ENCODE results near the gene THOC1.

THOC1 gene

DNA sequence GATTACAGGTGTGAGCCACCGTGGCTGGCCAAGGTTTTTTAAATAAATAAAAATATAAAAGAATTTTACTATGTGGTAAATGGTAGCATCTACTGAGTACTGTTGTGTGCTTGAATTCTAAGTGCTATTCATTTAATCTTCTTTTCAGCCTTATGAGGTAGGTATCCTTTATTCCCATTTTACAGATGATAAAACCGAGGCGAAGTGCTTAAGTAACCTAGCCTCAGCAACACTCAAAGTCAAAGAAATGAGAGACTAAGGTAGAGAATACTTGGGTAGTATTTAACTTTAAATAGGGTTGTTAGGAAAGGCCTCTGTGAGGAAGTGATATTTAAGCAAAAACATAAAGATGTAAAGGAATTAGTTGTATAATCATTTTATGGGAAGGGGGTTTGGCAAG is 5.7 kb upstream of the THOC1 start:
- no peak for DNase-seq

DNA sequence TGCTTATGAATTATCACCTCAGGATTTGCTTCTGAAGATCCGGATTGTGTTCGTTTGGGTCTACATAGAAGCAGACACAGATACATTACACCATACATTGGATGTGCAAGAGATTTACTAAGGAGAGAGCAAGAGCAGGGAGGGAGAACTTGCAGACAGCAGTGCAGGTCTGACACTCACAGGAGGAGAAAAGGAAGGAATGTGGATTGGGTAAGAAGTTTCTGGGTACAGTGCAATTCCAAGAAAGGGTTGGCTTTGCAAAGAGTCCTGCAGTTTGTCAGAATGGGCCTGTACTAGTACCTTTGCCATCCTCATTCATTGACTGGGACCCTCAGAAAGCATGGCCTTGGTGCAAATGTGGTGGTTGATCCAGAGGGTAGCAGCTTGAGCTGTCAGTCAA is 4.8 kb upstream of the THOC1 start:
- DNase-seq, result no peak

- DNase-seq, result no peak
Measured at GRCh38 chr18:269480-270095, 1.7 kb upstream of the THOC1 start.

DNA sequence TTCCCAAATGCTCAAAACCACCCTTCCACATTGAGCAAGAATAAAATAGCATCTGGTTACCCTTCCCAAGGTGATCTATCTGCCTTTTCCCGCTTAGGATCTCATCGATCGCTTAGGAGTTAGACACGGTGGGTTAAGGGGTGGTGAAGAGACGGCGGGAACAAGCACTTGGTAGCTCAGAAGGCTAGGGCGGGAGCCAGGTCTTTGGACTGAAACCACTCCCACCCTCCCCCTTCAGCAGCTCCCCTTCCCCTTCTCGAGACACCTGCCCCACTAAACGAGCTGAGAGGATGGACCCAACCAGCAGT is 513 bp downstream of the THOC1 start:
- DNase-seq, result no peak

- no peak for DNase-seq
Measured at GRCh38 chr18:261398-262073, 6.3 kb downstream of the THOC1 start.

GRCh38 chr18:260547-260946 is 7.3 kb downstream of the THOC1 start:
- no peak for DNase-seq

- DNase-seq, result no peak
Measured at GRCh38 chr18:255171-255570, 12.7 kb downstream of the THOC1 start.

DNA sequence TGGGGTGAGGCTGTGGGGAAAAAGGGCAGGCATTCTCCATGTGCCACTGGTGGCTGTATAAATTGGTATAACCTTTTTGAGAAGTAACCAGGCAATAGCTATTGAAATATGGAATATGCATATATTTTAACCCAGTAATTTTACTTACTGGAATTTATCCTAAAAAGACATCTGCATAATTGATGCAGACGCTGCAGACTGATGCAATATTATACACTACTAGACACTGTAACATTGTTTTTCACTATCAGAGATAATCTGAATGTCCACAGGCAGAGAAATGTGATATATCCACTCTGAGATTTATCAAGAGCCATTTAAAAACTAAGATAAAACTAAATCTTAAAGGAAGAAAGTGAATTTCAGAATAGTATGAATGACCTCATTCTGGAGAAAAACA is 14.7 kb downstream of the THOC1 start:
- DNase-seq, result no peak

- DNase-seq, result no peak
Measured at GRCh38 chr18:251572-251971, 16.3 kb downstream of the THOC1 start.

DNA sequence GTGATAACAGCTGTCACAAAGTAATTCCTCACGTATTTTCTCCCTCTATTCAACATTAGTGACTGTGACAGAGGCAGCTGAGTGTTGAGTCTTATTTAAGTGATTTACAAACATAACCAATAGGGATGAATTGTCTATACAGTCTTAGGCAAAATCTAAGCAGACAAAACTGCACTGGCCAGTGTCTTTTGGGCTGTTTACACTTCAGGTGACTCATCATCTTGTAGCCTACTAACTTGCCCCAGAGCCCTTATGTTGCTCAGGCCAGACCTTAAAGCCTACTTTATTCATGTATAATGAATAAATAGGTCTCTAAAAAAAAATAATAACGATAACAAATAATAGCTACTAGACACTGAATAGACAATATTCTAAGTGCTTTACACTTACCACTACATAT is 17.2 kb downstream of the THOC1 start:
- no peak for DNase-seq

- no peak for DNase-seq
Measured at GRCh38 chr18:248053-248452, 19.8 kb downstream of the THOC1 start.

DNA sequence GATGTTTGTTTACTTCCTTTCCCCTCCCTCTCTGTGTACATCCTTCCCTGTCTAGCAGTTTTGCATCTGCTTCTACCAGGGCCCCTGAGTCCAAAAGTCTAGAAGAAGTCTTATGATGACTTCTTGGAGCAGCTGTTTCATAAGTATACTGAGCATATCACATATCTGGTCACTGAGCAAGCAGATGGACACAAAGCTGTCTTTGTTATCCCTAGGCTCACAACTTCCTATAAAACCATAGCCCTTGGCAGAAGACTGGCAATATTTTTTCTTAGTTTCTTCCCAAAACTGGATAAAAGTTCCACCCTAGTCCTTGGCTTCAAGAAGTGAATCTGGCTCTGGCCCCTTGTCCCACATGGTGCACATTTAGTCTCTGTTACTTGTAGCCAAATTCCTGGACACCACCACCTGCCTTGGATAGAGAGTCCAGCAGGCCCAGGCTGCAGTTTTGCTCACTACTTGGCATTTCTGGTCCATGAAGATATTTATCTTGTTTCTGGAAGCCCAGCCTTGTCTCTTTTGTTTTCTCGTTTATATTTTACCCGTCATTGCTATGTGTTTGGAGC is 22.5 kb downstream of the THOC1 start:
- DNase-seq, result no peak

- no peak for DNase-seq
Measured at GRCh38 chr18:240175-240574, 27.7 kb downstream of the THOC1 start.

DNA sequence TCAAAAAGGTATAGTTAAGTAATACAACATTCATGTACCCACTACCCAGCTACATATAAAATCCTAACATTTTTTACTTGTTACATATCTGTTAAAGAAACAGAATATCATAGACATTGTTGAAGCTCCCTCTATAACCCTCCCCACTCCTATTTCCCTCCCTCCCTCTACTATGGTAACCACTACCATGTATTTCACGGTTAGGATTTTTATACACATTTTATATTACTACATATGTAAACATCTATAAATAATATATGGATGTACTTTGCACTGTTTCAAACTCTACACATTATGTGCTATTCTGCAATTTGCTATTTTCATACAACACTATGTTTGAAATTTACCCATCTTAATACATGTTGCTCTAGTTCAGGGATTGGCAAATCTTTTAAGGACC is 36.3 kb downstream of the THOC1 start:
- DNase-seq, result no peak

DNA sequence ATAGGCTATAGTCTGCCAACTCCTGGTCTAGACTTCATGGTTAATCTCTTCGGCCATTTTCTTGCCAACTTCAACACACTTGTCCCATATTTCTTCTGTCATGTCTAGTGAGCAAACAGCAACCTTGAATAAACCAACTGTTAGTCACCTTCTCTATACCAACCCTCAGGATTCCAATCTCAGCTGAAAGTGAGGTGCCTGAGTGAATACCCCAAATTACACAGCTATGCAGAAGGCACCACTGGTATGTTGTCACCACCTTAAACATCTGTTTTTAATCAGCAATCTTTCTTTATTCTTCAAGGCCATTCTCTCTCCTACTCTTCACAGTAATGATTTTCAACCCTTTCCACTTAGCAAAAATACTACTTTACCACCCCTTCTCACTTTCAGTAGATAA is 39.3 kb downstream of the THOC1 start:
- DNase-seq, result no peak

DNA sequence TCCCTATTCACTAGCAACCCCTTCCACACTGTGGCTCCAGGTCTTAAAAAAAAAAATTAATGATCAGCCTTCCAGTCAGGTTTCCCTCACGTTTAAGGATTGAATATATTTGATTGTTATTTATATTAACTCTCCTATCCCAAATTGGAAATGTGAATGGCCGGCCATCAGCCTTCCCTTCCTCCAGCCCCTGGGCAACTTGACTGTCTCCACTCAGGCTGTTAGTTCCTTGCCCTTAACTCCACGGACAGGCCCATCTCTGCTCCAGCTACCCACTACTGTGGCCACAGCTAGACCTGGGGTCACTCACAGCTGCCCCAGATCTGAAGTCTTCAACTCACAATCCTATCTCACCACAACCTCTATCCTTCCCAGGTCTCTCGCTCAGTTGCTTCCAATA is 39.9 kb downstream of the THOC1 start:
- no peak for DNase-seq

- DNase-seq, result no peak
Measured at GRCh38 chr18:227374-227773, 40.5 kb downstream of the THOC1 start.

DNA sequence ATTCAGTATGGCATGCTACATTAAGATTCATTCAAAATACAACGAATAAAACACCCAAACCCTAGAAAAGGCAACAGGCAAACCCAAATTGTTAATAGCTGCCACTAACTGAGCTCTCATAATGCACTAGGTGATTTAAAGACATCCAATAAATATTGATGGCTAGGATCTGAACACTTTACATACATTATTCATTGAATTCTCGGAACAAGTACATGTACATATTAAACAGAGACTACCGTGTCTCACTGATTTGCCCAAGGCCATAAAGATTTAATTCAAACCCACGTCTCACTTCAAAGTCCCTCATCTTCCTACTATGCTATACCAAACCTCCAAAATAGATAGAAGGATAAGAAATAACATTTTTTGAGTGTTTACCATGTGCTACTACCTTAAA is 42.1 kb downstream of the THOC1 start:
- no peak for DNase-seq

- no peak for DNase-seq
Measured at GRCh38 chr18:220708-221107, 47.1 kb downstream of the THOC1 start.

GRCh38 chr18:217532-218336 is 50.1 kb downstream of the THOC1 start:
- DNase-seq, result no peak

DNA sequence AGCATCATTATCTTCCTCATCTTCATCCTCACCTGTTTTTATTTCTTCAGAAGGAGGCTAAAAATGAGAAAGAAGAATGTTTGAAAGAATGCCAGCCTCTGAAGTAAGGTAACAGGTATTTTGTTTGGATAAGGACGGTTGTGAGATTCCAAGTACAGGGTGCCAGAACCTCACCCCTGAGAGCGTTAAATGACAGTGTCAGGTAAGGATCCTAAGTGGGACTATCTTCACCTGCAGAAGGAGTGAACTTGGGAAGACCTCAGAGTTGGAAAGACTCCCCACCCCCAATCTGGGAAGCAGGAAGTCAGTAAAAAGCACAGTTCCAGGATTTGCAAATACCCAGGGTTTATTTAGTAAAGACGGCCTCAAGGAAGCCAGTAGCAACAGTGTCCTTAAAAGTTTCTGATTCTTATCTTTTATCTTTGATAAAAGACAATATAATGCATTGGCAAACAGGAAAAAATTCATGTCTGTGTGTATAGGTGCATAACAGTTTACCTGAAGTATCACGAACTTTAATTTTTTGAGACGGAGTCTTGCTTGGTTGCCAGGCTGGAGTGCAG is 52.3 kb downstream of the THOC1 start:
- DNase-seq, result no peak

DNA sequence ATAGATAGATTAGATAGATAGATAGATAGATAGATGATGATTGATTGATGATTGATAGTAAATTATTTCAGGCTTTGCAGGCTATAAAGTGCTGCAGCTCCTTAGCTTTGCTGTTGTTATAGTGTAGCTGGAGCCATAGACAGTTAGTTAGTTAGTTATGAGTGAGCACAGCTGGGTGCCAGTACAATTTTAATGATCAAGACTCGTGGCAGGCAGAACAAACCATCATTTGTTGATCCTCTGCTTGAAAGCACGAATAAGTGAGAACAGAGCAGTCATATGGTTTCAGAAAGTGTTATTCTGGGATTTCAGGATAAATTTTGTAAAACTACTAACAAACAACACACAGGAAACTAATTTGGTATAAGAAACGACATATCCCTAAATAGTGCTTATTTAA is 53.9 kb downstream of the THOC1 start:
- no peak for DNase-seq

GRCh38 chr18:213505-213904 is 54.3 kb downstream of the THOC1 start:
- no peak for DNase-seq

DNA sequence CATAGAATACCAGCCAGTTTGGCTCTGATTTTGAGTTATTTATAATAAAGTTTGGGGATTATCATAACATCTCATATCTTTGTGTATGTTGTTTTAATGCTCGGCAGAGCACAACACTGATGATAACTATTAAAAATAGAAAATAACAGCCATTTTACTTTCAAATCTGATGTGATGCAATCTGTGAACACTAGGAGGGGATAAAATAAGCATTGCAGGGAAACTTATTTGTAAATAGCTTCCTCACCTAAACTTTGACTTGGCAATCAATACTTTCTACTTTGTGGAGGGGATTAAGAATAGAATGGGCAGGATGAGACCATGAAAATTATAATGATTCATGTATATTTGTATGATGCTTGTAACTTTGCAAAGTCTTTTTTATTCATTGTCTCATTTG is 55.1 kb downstream of the THOC1 start:
- no peak for DNase-seq

Data from activated CD8-positive, alpha-beta memory T cell treated with anti-CD3 and anti-CD28 coated beads for 24 hours (primary cell).